ENCODE results near the gene HDAC4. TPM values are rescaled to one million over a fixed set of nuclear protein-coding genes. Genes with fewer than 3 reads are reported as not detected.

The HDAC4 gene
- total RNA-seq, 1 experiment from 2014 or later: 44.4 TPM

DNA sequence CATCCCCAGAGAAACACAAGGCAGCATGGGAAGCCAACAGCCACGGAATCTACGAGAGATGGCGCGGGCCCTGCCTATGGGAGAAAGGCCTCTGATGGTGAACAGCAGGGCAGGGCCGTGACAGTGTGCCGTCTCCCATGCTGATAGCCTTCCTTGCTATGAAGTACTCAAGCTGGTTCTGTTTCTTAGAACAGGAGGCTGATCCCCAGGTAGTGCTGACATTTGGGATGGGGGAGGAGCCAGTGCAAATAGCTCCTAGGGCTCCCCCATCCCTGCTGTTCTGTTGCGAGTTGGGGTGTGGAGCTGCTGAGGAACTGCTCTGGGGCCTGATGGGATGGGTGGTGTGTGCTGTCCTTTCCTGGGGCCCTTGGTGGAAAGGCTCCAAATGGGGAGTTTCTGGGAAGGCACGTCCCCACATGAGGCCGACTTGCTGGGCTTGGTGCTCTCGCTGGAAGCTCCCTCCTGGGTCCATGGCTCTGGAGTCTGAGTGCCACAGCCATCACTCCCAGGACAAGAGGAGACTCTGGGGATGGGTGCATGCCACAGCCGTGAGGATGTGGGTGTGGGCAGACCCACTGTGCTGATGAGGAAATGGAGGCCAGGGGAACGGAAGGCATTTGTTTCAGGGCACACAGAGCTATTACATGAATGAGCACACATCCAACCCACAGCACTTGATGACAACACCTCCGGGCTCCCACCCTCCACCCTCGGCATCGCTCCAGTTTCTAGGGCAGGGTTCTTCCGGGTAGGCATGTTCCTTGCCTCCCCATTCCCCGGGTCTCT lies 246.8 kb downstream of the HDAC4 start (continued):
- TF ChIP-seq, protein P1, sequence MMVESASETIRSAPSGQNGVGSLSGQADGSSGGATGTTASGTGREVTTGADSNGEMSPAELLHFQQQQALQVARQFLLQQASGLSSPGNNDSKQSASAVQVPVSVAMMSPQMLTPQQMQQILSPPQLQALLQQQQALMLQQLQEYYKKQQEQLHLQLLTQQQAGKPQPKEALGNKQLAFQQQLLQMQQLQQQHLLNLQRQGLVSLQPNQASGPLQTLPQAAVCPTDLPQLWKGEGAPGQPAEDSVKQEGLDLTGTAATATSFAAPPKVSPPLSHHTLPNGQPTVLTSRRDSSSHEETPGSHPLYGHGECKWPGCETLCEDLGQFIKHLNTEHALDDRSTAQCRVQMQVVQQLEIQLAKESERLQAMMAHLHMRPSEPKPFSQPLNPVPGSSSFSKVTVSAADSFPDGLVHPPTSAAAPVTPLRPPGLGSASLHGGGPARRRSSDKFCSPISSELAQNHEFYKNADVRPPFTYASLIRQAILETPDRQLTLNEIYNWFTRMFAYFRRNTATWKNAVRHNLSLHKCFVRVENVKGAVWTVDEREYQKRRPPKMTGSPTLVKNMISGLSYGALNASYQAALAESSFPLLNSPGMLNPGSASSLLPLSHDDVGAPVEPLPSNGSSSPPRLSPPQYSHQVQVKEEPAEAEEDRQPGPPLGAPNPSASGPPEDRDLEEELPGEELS (CRISPR knock-in tag; IDR thresholded peaks at IDR 0.05): no peak
- no peak for TF ChIP-seq NFATC4 (CRISPR knock-in tag; IDR thresholded peaks at IDR 0.05)

DNA sequence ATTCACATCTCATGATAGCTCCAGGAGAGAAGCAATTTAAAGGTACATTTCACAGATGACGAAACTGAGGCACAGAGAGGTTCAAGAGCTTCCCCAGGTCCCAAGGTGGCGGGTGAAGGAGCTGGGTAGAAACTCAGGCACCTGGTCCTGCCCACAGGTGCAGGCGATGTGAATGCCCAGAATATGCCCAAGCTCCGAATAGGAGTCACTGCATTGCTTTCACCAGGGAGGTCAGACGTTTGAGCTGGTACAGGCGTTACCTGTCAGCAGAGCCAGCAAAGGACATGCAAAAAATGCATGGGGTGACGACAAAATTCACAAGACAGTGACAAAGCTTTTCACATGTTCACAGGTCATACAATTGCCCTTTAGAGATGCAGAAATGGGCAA lies 247.9 kb downstream of the HDAC4 start:
- no peaks in the 10 kb centered on the region for H3K27me3 Mint-ChIP-seq (ENCODE audit: low read depth)
- no peaks in the 10 kb centered on the region for H3K9me3 Mint-ChIP-seq
- ChIA-PET CTCF (interaction anchor here (1.9 kb wide), 1 partner anchor 9 kb away, joined by 8 read pairs; no protein-coding TSS in a partner anchor), POLR2A (interaction anchor here (0.6 kb wide), 1 partner anchor 873 kb away, joined by 6 read pairs; no protein-coding TSS in a partner anchor)
- ATAC-seq (no peak), DNase-seq (ENCODE audit: low spot score) (no peak)
- H3K27ac Mint-ChIP-seq: no peak overlapping the region
- H3K4me3 Mint-ChIP-seq: no peak overlapping the region
- H3K4me1 Mint-ChIP-seq: peaks cover 1% of the 10 kb centered on the region
- TF ChIP-seq NR2C2 (CRISPR knock-in tag; IDR thresholded peaks at IDR 0.05) (no peak), TEAD4 (CRISPR knock-in tag; IDR thresholded peaks at IDR 0.05) (no peak), TEAD1 (CRISPR knock-in tag; IDR thresholded peaks at IDR 0.05) (no peak), ELF4 (CRISPR knock-in tag; IDR thresholded peaks at IDR 0.05; ENCODE audit: low read depth) (no peak), EMX1 (CRISPR knock-in tag; IDR thresholded peaks at IDR 0.05) (no peak), MXD4 (CRISPR knock-in tag; IDR thresholded peaks at IDR 0.05; ENCODE audit: borderline replicate concordance) (no peak), HMGA2 (CRISPR knock-in tag; IDR thresholded peaks at IDR 0.05) (no peak), TCF7 (CRISPR knock-in tag; IDR thresholded peaks at IDR 0.05; ENCODE audit: low read depth) (no peak), NFATC4 (CRISPR knock-in tag; IDR thresholded peaks at IDR 0.05) (no peak), NR1H2 (CRISPR knock-in tag; IDR thresholded peaks at IDR 0.05) (no peak), KAT7 (CRISPR knock-in tag; IDR thresholded peaks at IDR 0.05; ENCODE audit: borderline replicate concordance) (no peak), ATF1 (CRISPR knock-in tag; IDR thresholded peaks at IDR 0.05) (no peak), NFYB (CRISPR knock-in tag; conservative IDR thresholded peaks at IDR 0.05; ENCODE audit: low read depth) (no peak)
- TF ChIP-seq, protein P2, sequence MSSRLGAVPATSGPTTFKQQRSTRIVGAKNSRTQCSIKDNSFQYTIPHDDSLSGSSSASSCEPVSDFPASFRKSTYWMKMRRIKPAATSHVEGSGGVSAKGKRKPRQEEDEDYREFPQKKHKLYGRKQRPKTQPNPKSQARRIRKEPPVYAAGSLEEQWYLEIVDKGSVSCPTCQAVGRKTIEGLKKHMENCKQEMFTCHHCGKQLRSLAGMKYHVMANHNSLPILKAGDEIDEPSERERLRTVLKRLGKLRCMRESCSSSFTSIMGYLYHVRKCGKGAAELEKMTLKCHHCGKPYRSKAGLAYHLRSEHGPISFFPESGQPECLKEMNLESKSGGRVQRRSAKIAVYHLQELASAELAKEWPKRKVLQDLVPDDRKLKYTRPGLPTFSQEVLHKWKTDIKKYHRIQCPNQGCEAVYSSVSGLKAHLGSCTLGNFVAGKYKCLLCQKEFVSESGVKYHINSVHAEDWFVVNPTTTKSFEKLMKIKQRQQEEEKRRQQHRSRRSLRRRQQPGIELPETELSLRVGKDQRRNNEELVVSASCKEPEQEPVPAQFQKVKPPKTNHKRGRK (CRISPR knock-in tag; IDR thresholded peaks at IDR 0.05; ENCODE audit: borderline replicate concordance): no peak
- TF ChIP-seq, protein P3, sequence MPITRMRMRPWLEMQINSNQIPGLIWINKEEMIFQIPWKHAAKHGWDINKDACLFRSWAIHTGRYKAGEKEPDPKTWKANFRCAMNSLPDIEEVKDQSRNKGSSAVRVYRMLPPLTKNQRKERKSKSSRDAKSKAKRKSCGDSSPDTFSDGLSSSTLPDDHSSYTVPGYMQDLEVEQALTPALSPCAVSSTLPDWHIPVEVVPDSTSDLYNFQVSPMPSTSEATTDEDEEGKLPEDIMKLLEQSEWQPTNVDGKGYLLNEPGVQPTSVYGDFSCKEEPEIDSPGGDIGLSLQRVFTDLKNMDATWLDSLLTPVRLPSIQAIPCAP (CRISPR knock-in tag; IDR thresholded peaks at IDR 0.05): no peak
- TF ChIP-seq, protein P4, sequence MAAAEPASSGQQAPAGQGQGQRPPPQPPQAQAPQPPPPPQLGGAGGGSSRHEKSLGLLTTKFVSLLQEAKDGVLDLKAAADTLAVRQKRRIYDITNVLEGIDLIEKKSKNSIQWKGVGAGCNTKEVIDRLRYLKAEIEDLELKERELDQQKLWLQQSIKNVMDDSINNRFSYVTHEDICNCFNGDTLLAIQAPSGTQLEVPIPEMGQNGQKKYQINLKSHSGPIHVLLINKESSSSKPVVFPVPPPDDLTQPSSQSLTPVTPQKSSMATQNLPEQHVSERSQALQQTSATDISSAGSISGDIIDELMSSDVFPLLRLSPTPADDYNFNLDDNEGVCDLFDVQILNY (CRISPR knock-in tag; IDR thresholded peaks at IDR 0.05): no peak
- TF ChIP-seq, protein P5, sequence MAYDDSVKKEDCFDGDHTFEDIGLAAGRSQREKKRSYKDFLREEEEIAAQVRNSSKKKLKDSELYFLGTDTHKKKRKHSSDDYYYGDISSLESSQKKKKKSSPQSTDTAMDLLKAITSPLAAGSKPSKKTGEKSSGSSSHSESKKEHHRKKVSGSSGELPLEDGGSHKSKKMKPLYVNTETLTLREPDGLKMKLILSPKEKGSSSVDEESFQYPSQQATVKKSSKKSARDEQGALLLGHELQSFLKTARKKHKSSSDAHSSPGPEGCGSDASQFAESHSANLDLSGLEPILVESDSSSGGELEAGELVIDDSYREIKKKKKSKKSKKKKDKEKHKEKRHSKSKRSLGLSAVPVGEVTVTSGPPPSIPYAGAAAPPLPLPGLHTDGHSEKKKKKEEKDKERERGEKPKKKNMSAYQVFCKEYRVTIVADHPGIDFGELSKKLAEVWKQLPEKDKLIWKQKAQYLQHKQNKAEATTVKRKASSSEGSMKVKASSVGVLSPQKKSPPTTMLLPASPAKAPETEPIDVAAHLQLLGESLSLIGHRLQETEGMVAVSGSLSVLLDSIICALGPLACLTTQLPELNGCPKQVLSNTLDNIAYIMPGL (CRISPR knock-in tag; IDR thresholded peaks at IDR 0.05): no peak
- H3K36me3 Mint-ChIP-seq: peaks cover 26% of the 10 kb centered on the region; the same call in 1 of the 2 replicates

Data from WTC11 (cell line).